SU-DHL-6 (cell line): ENCODE measurements around the gene ARHGEF3.
"Not testable (repeated sequence)": the region's sequence is repeated elsewhere in the genome, so short reads cannot be mapped to it uniquely, and the experiment has no call there.

Experiments used
- H2AFZ ChIP-seq: fragments of 200-600 bp; sonication (generic); 2 replicates; pipeline ENCODE4 v1.6.1; 2014; ENCODE audit warnings: low read depth, mild to moderate bottlenecking, moderate library complexity, mixed read lengths, antibody characterized with exemption, low read length; ENCODE audit not compliant: severe bottlenecking
- H3F3A ChIP-seq: fragments of 200-600 bp; shearing (Covaris generic); 2 replicates; pipeline ENCODE4 v1.6.0; 2016; ENCODE audit warnings: antibody characterized with exemption, mild to moderate bottlenecking; ENCODE audit not compliant: insufficient read depth
- H3K27ac ChIP-seq: fragments of 200-600 bp; sonication (generic); 2 replicates; pipeline ENCODE4 v1.5.1; 2016; ENCODE audit warnings: low read depth, mild to moderate bottlenecking, low read length, moderate library complexity, mixed read lengths
- H3K27me3 ChIP-seq: fragments of 200-600 bp; sonication (generic), shearing (Covaris generic); 2 replicates; pipeline ENCODE4 v1.6.0; 2014; ENCODE audit warnings: mild to moderate bottlenecking, low read length
- H3K36me3 ChIP-seq: fragments of 200-600 bp; sonication (generic); 2 replicates; pipeline ENCODE4 v1.6.1; 2014; ENCODE audit warnings: mild to moderate bottlenecking, low read length, mixed read lengths
- H3K4me2 ChIP-seq: fragments of 300-600, 200-600 bp; shearing (Covaris generic), sonication (generic); 2 replicates; pipeline ENCODE4 v1.6.0; 2014; ENCODE audit warnings: low read length, low read depth, mild to moderate bottlenecking; ENCODE audit not compliant: poor library complexity, severe bottlenecking
- H3K4me3 ChIP-seq: fragments of 200-600 bp; sonication (generic); 2 replicates; pipeline ENCODE4 v1.5.1; 2014; ENCODE audit warnings: antibody characterized with exemption, low read length, mild to moderate bottlenecking, mixed read lengths; ENCODE audit not compliant: insufficient read depth, poor library complexity, severe bottlenecking
- H3K79me2 ChIP-seq: fragments of 200-600 bp; sonication (generic); 2 replicates; pipeline ENCODE4 v1.6.1; 2014; ENCODE audit warnings: mild to moderate bottlenecking, low read length, moderate library complexity; ENCODE audit not compliant: insufficient read depth
- H3K9ac ChIP-seq: fragments of 200-600 bp; sonication (generic); 2 replicates; pipeline ENCODE4 v1.7.0; 2014; ENCODE audit warnings: mild to moderate bottlenecking, low read length
- H3K9me2 ChIP-seq: fragments of 200-600 bp; sonication (generic); replicated peaks from 2 replicates; pipeline ENCODE4 v1.6.1; 2014; ENCODE audit warnings: low read length; ENCODE audit not compliant: insufficient read depth
- H3K9me3 ChIP-seq: fragments of 200-600 bp; sonication (generic); 2 replicates; pipeline ENCODE4 v1.6.1; 2014; ENCODE audit warnings: low read length, mixed read lengths; ENCODE audit not compliant: insufficient read depth
- H4K20me1 ChIP-seq: fragments of 200-600 bp; sonication (generic); 2 replicates; pipeline ENCODE4 v1.6.1; 2014; ENCODE audit warnings: low read depth, mild to moderate bottlenecking, antibody characterized with exemption, low read length, moderate library complexity, mixed read lengths
- EZH2phosphoT487 ChIP-seq: fragments of 200-600 bp; sonication (generic), shearing (Covaris generic); conservative IDR thresholded peaks from 2 replicates; pipeline ENCODE4 v1.6.1; 2018; ENCODE audit warnings: mild to moderate bottlenecking, antibody characterized with exemption, low read length, moderate library complexity, mixed read lengths
- TF ChIP-seq, protein P1 (sequence below): fragments of 200-600 bp; sonication (generic); IDR thresholded peaks from one replicate; pipeline ENCODE4 v1.5.1; 2017; ENCODE audit warnings: antibody characterized with exemption, mild to moderate bottlenecking, low read length, moderate library complexity; ENCODE audit not compliant: insufficient read depth, poor library complexity, severe bottlenecking

ARHGEF3 gene

DNA sequence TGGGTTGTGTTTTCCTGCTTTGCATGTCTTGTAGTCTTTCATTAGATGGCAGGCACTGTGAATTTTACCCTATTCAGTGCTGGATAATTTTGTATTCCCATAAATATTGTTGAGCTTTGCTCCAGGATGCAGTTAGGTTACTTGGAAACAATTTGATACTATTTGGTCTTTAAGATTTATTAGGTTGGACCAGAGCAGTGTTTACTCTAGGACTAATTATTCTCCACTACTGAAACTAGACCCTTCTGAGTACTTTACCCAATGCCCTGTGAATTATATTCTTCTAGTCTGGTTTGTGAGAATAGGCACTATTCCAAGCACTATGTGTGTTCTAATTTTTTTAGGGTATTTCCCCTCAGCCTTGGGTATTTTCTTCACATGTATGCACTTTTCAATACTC lies 80.9 kb downstream of the ARHGEF3 start:
- H3K27ac ChIP-seq: no peak overlapping the region
- no peaks in the 10 kb centered on the region for H3K79me2 ChIP-seq
- no peak overlapping the region for H3K4me3 ChIP-seq
- H3K9me2 ChIP-seq: no peaks in the 10 kb centered on the region
- no peak overlapping the region for H3K9ac ChIP-seq
- no peak overlapping the region for H3K4me2 ChIP-seq
- no peaks in the 10 kb centered on the region for H3K36me3 ChIP-seq
- no peaks in the 10 kb centered on the region for H3K27me3 ChIP-seq
- H2AFZ ChIP-seq: no peak overlapping the region
- H3K9me3 ChIP-seq: no peaks in the 10 kb centered on the region
- no peaks in the 10 kb centered on the region for H3F3A ChIP-seq
- TF ChIP-seq EZH2phosphoT487: no peak
- TF ChIP-seq, protein P1, sequence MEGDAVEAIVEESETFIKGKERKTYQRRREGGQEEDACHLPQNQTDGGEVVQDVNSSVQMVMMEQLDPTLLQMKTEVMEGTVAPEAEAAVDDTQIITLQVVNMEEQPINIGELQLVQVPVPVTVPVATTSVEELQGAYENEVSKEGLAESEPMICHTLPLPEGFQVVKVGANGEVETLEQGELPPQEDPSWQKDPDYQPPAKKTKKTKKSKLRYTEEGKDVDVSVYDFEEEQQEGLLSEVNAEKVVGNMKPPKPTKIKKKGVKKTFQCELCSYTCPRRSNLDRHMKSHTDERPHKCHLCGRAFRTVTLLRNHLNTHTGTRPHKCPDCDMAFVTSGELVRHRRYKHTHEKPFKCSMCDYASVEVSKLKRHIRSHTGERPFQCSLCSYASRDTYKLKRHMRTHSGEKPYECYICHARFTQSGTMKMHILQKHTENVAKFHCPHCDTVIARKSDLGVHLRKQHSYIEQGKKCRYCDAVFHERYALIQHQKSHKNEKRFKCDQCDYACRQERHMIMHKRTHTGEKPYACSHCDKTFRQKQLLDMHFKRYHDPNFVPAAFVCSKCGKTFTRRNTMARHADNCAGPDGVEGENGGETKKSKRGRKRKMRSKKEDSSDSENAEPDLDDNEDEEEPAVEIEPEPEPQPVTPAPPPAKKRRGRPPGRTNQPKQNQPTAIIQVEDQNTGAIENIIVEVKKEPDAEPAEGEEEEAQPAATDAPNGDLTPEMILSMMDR: no peak
- H4K20me1 ChIP-seq: no peaks in the 10 kb centered on the region

DNA sequence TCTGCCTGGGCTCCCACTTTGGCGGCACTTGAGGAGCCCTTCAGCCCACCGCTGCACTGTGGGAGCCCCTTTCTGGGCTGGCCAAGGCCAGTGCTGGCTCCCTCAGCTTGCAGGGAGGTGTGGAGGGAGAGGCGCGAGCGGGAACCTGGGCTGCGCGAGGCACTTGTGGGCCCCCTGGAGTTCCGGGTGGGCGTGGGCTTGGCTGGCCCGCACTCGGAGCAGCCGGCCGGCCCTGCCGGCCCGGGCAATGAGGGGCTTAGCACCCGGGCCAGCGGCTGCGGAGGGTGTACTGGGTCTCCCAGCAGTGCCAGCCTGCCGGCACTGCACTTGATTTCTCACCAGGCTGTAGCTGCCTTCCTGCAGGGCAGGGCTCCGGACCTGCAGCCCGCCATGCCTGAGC lies 82.9 kb downstream of the ARHGEF3 start:
- not testable (repeated sequence) for H3K79me2 ChIP-seq, H3K36me3 ChIP-seq, H4K20me1 ChIP-seq, H2AFZ ChIP-seq, H3K4me2 ChIP-seq, H3F3A ChIP-seq, H3K27me3 ChIP-seq, H3K9me2 ChIP-seq, H3K4me3 ChIP-seq, H3K27ac ChIP-seq, H3K9me3 ChIP-seq, H3K9ac ChIP-seq

DNA sequence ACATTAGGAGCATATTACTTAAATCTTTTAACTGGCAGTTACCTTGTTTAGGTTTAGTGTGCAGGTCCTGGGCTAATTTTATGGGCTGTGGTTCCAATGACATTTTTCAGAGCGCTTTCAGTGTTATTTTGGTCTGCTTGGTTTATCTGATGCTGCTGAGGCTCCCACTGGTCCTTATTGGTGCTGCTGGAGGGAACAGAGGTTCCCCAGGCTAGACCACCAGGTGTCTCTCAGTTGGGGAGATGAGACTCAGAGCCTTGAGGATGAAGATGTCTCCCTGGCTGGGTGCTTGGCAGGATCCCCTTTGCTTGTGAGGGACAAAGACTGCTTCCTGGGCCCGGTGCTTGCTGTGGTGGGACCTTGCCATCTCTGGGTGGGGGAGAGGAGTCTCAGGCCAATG lies 90.4 kb downstream of the ARHGEF3 start:
- no peak overlapping the region for H3K4me2 ChIP-seq
- no peaks in the 10 kb centered on the region for H3K36me3 ChIP-seq
- no peak overlapping the region for H2AFZ ChIP-seq
- H3K9ac ChIP-seq: no peak overlapping the region
- H3K27me3 ChIP-seq: no peaks in the 10 kb centered on the region
- H3K4me3 ChIP-seq: no peak overlapping the region
- H3K9me3 ChIP-seq: no peaks in the 10 kb centered on the region
- no peaks in the 10 kb centered on the region for H4K20me1 ChIP-seq
- H3K9me2 ChIP-seq: no peaks in the 10 kb centered on the region
- no peaks in the 10 kb centered on the region for H3F3A ChIP-seq
- no peak overlapping the region for H3K27ac ChIP-seq
- no peaks in the 10 kb centered on the region for H3K79me2 ChIP-seq
- TF ChIP-seq EZH2phosphoT487: no peak

DNA sequence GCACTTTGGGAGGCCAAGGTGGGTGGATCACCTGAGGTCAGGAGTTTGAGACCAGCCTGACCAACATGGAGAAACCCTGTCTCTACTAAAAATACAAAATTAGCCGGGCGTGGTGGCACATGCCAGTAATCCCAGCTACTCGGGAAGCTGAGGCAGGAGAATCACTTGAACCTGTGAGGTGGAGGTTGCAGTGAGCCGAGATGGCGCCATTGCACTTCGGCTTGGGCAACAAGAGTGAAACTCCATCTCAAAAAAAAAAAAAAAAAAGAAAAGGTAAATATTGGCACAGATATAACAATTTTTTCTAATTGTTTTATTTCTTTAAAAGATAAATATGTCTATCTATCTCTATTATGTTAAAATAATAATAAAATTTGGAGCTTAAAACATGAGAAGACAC lies 94.3 kb downstream of the ARHGEF3 start:
- H3K4me3 ChIP-seq, H2AFZ ChIP-seq, H3K27me3 ChIP-seq, H3K9ac ChIP-seq, H4K20me1 ChIP-seq, H3F3A ChIP-seq, H3K9me2 ChIP-seq, H3K79me2 ChIP-seq, H3K36me3 ChIP-seq, H3K4me2 ChIP-seq, H3K9me3 ChIP-seq, H3K27ac ChIP-seq: not testable (repeated sequence)

DNA sequence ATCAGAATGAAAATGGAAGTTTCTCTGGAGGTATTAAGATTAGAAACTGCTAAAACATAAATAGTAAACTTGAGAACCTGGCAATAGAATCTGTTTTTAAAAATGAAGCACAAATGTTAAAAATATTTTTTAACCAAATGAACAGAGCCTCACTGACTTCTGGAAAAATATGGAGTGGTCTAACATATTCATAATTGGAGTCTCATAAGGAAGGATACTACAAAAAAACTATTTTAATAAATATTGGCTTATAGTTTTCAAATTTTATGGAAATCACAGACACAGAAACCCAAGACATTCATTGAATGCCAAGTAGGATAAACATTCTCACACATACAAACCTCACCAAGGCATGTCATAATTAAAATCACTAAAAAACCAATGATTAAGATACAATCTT lies 95.1 kb downstream of the ARHGEF3 start:
- no peak overlapping the region for H3K4me2 ChIP-seq
- H3K79me2 ChIP-seq: no peaks in the 10 kb centered on the region
- no peak overlapping the region for H3K9ac ChIP-seq
- H3K27ac ChIP-seq: no peak overlapping the region
- no peaks in the 10 kb centered on the region for H3F3A ChIP-seq
- TF ChIP-seq, protein P1: no peak
- TF ChIP-seq EZH2phosphoT487: no peak
- H3K4me3 ChIP-seq: no peak overlapping the region
- no peaks in the 10 kb centered on the region for H3K9me2 ChIP-seq
- H3K9me3 ChIP-seq: no peaks in the 10 kb centered on the region
- H4K20me1 ChIP-seq: no peaks in the 10 kb centered on the region
- no peak overlapping the region for H2AFZ ChIP-seq
- no peaks in the 10 kb centered on the region for H3K27me3 ChIP-seq
- H3K36me3 ChIP-seq: no peaks in the 10 kb centered on the region
